Measurements from ENCODE around the gene CDKAL1. TPM values are rescaled to one million over a fixed set of nuclear protein-coding genes. Genes with fewer than 3 reads are reported as not detected.

Gene CDKAL1
- total and polyA plus RNA-seq, 9 of the 15 experiments (the other 6 are each of a cell fraction or from before 2014, with no cell fraction given) = 11.2 to 36.3 (median 20.1) TPM

- Histone ChIP-seq H3K27me3 (ENCODE audit: control insufficient read depth in 2 of 2, insufficient read depth in 2 of 2, low read length in 2 of 2) (no peaks in the 10 kb centered on the region), H3K4me2 (ENCODE audit: insufficient read depth, low read length) (no peak overlapping the region), H3K27ac (ENCODE audit: extremely low read depth, low read depth, low read length) (no peak overlapping the region), H3K9me1 (ENCODE audit: control insufficient read depth, insufficient read depth, low read length) (no peaks in the 10 kb centered on the region), H3K4me1 (replicated peaks in 1 of 2; ENCODE audit: control insufficient read depth in 2 of 2, insufficient read depth in 2 of 2, low read length in 2 of 2) (no peaks in the 10 kb centered on the region), H3K79me2 (ENCODE audit: control insufficient read depth, insufficient read depth, low read length) (no peaks in the 10 kb centered on the region), H3K4me3 (no peak overlapping the region), H3K9me3 (replicated peaks; ENCODE audit: control insufficient read depth, insufficient read depth, low read depth, low read length) (no peaks in the 10 kb centered on the region), H4K20me1 (replicated peaks; ENCODE audit: control insufficient read depth, insufficient read depth, low read length) (no peaks in the 10 kb centered on the region), H3K9ac (ENCODE audit: insufficient read depth in 1 of 2, low read depth in 2 of 2, low read length in 2 of 2) (no peak overlapping the region), H3K36me3 (ENCODE audit: control insufficient read depth, insufficient read depth, low read length) (peaks cover 2% of the 10 kb centered on the region; the same call in 2 of the 3 replicates), H2AFZ (ENCODE audit: low read depth, low read length) (no peak overlapping the region)
- ChIA-PET CTCF (ENCODE audit: low intra/inter-chr PET ratio) (no interaction called here), POLR2A (interaction anchor here (1.6 kb wide), 1 partner anchor 9 kb away, joined by 4 read pairs; no protein-coding TSS in a partner anchor)
- in situ Hi-C loops (cut with MboI) (no loop called here), intact Hi-C loops (cut with micrococcal nuclease) (no loop called here)
- no peak for FAIRE-seq
- TF ChIP-seq FOXM1 (IDR thresholded peaks at IDR 0.05; ENCODE audit: low read depth) (no peak), FOXM1 (CRISPR knock-in tag; IDR thresholded peaks at IDR 0.05; ENCODE audit: low read depth) (no peak), SAFB (IDR thresholded peaks at IDR 0.05; ENCODE audit: borderline replicate concordance, low read depth, low read length) (no peak), CBX8 (IDR thresholded peaks at IDR 0.05; ENCODE audit: borderline replicate concordance, extremely low read depth, low read depth, low read length, poor library complexity, severe bottlenecking) (no peak), CAMTA2 (CRISPR knock-in tag; conservative IDR thresholded peaks at IDR 0.05) (no peak), CREB1 (IDR thresholded peaks at IDR 0.05) (no peak), CREB1 (CRISPR knock-in tag; IDR thresholded peaks at IDR 0.05) (no peak), HDAC2 (IDR thresholded peaks at IDR 0.05) (no peak), ZNF146 (CRISPR knock-in tag; IDR thresholded peaks at IDR 0.05; ENCODE audit: unreplicated experiment) (no peak), E2F5 (CRISPR knock-in tag; IDR thresholded peaks at IDR 0.05) (no peak), SAP30 (IDR thresholded peaks at IDR 0.05; ENCODE audit: borderline replicate concordance, insufficient read depth, low read depth, low read length, poor library complexity, severe bottlenecking) (no peak), SAFB2 (IDR thresholded peaks at IDR 0.05; ENCODE audit: borderline replicate concordance, low read depth, low read length, severe bottlenecking) (no peak), BACH1 (tag; IDR thresholded peaks at IDR 0.05) (no peak)
- TF ChIP-seq, protein P1, sequence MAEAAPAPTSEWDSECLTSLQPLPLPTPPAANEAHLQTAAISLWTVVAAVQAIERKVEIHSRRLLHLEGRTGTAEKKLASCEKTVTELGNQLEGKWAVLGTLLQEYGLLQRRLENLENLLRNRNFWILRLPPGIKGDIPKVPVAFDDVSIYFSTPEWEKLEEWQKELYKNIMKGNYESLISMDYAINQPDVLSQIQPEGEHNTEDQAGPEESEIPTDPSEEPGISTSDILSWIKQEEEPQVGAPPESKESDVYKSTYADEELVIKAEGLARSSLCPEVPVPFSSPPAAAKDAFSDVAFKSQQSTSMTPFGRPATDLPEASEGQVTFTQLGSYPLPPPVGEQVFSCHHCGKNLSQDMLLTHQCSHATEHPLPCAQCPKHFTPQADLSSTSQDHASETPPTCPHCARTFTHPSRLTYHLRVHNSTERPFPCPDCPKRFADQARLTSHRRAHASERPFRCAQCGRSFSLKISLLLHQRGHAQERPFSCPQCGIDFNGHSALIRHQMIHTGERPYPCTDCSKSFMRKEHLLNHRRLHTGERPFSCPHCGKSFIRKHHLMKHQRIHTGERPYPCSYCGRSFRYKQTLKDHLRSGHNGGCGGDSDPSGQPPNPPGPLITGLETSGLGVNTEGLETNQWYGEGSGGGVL (CRISPR knock-in tag; IDR thresholded peaks at IDR 0.05) = no peak
- TF ChIP-seq, protein P2, sequence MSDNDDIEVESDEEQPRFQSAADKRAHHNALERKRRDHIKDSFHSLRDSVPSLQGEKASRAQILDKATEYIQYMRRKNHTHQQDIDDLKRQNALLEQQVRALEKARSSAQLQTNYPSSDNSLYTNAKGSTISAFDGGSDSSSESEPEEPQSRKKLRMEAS (CRISPR knock-in tag; IDR thresholded peaks at IDR 0.05) = no peak
- TF ChIP-seq, protein P3, sequence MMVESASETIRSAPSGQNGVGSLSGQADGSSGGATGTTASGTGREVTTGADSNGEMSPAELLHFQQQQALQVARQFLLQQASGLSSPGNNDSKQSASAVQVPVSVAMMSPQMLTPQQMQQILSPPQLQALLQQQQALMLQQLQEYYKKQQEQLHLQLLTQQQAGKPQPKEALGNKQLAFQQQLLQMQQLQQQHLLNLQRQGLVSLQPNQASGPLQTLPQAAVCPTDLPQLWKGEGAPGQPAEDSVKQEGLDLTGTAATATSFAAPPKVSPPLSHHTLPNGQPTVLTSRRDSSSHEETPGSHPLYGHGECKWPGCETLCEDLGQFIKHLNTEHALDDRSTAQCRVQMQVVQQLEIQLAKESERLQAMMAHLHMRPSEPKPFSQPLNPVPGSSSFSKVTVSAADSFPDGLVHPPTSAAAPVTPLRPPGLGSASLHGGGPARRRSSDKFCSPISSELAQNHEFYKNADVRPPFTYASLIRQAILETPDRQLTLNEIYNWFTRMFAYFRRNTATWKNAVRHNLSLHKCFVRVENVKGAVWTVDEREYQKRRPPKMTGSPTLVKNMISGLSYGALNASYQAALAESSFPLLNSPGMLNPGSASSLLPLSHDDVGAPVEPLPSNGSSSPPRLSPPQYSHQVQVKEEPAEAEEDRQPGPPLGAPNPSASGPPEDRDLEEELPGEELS (CRISPR knock-in tag; IDR thresholded peaks at IDR 0.05; ENCODE audit: borderline replicate concordance) = no peak
- DNase-seq (ENCODE audit: extremely low read depth in 1 of 4, low spot score in 3 of 4) = no peak
- ATAC-seq = no peak
- 74% methylated on average over 4 of the region's 4 CpGs for WGBS (ENCODE audit: insufficient coverage, low coverage, missing lambda C conversion rate)
- BruUV-seq (replicated peaks) = no TSS peak
These were observed 205.8 kb downstream of the CDKAL1 start for GRCh38 chr6:20740088-20740487.

Data from K562 (cell line).